GM19372 (cell line): ENCODE data around the gene ROR2.

Source experiments
- ATAC-seq: cut with Tn5 transposase; IDR thresholded peaks from one replicate; pipeline ENCODE4 v1.9.1; 2021; ENCODE audit warnings: mild to moderate bottlenecking, low read depth, moderate library complexity; ENCODE audit not compliant: unreplicated experiment

Gene ROR2

DNA sequence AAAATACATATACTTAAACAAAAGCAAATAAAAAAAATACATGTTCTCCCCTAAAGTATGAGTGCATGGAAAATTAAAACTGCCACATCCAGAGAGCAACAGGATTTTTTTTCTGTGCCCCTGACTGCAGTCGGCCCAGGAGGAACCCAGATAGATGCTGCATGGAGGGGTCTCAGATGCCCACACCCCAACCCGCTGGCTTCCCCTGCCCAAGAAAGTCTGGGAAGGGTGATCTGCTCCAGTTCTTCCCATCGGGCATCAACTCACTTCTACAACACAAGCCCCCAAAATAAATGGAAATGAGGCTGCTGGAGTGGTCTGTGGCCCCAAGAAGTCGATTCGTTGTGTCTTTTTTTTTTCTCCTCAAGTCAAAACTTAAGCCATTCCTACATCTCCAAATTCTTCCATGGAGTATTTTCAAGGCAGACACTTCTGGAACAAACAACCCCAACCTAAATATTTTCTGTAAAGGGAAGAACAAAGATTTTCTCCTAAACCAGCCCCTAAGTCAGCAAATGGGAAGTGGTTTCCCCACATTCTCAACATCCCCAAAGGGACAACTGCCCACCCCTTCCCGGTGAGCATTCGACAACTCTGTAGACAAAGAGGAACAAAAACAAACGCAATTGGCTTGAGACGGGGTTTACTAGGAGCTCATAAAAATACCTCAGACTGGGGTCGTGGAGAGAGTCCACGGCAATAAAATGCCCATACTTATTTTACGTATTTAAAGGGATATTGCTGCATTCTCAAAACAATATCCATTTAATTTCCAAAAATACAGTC, 46.7 kb downstream of the ROR2 start:
- ATAC-seq, result no peak

- no peak for ATAC-seq
These were observed 47.4 kb downstream of the ROR2 start for GRCh38 chr9:91902475-91903125.

DNA sequence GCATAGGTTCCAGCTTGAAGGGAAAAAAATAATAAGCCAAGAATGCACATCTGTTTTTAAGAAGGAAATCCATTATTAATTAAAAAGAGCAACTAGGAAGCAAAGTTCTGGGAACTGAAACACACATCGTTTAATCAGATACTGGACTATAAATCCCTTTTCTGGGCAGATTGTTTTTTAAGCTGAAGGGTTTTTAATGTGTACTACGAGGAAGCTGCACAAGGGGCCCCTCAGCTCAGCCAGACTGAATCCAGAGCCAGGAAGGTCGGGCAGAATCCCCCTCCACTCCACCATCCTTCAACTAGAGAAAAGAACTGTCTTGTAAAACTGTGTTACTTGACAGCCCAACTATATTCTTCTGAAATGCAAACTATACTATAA, 49.2 kb downstream of the ROR2 start:
- ATAC-seq, result no peak

DNA sequence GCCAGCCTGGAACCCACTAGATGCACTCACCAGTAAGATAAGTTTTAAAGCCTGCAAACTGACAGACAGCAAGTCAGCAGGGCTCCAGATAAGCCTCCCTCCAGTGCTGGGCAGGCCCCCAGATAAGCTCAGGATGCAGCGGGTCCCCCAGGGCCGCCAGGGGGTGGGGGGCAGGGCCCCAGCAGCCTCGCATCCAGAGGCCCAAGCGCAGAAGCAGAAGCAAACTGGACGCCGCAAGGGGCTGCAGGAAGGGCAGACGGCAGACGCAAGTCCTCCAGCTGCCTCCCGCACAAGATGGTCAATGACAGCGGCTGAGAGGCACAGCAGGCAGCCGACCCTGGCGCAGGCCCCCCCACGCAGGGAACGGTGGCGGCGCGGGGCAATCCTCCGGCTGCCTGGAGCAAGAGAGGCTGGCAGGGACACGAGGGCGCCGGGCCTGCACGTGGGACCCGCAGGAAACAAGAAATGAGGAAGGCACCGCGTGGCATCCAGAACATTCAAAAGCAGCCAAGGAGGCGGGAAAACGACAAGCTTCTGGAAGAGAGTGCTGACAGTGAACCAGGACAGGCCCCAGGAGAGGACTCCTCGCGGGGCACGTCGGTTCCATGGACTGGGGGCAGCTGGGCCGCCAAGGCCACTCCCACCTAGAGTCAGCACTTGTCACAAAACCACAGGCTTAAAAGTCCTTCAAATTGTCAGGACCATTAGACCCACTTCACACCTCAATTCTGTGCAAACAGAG, 49.8 kb downstream of the ROR2 start:
- ATAC-seq, result no peak

DNA sequence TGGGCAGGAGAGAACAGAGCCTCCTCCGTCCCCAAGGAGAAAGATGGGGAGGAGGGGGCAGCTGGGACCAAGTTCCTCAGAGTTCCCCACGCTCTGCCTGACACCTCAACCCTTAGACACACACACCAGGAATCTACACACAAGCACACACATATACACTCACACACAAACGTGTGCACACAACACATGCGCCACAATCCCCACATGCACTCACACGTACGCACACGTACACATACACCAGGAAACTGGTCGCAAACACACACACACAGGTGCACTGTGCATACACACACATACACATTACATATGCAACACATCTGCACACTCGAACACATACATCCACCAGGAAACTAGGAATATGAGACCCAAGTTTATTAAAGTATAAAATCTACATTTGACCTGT, 50.4 kb downstream of the ROR2 start:
- ATAC-seq, result no peak

GRCh38 chr9:91899219-91899563, 50.8 kb downstream of the ROR2 start:
- no peak for ATAC-seq

- no peak for ATAC-seq
These were observed 51.4 kb downstream of the ROR2 start for GRCh38 chr9:91898451-91899218.

GRCh38 chr9:91897201-91897600, 52.8 kb downstream of the ROR2 start:
- ATAC-seq, result no peak

GRCh38 chr9:91896513-91897121, 53.4 kb downstream of the ROR2 start:
- ATAC-seq, result no peak

GRCh38 chr9:91896097-91896496, 53.9 kb downstream of the ROR2 start:
- no peak for ATAC-seq

DNA sequence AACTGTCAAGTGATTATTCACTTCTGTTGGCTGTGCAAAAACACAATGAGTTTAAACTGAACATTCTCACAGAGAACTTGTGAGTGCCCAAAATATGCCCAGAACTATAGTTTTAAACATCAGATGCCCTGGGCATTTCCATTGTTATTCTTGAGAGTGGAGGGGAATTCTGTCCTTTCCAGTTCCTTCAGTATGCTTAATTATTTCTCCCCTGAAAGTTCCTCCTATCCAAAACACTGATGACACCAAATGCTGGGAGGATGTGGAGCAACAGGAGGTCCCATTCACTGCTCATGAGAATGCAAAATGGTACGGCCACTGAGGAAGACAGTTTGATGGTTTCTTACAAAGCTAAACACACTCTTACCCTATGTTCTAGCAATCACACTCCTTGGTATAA, 55.5 kb downstream of the ROR2 start:
- no peak for ATAC-seq

DNA sequence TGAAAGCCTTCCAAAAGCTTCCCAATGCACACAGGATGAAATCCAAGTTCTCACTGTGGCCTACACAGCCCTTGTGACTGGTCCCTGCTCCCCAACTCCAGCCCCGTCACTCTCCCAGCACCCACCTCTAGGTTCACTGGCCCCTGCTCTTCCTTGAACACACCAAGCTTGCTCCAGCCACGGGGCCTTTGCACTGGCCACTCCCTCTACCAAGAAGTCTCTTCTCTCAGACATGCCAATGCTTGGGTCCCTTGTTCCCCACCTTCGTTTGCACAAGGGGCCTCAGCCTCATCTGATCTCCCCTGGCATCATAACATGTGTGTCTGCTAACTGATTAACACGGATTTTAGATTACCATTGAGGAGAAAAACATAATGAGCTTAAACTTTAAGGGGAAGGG, 56.0 kb downstream of the ROR2 start:
- ATAC-seq, result no peak

- no peak for ATAC-seq
These were observed 58.1 kb downstream of the ROR2 start for GRCh38 chr9:91891915-91892314.

DNA sequence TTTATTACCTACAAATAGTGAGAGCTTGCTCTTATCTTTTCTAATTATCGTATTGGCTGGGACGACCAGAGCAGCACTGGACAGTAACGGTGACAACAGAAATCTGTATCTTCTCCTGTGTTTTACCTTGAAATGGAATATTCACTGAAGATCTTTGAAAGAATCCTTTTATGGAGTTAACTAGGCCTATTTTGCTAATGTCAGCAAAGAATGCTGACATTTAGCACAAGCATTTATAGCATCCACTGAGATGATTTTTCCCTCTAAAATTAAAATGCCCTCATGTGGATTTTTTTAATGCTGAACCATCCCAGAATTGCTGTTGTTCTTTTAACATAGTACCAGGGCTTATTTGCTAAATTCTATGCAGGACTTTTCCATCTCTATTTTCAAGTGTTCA, 59.4 kb downstream of the ROR2 start:
- no peak for ATAC-seq

DNA sequence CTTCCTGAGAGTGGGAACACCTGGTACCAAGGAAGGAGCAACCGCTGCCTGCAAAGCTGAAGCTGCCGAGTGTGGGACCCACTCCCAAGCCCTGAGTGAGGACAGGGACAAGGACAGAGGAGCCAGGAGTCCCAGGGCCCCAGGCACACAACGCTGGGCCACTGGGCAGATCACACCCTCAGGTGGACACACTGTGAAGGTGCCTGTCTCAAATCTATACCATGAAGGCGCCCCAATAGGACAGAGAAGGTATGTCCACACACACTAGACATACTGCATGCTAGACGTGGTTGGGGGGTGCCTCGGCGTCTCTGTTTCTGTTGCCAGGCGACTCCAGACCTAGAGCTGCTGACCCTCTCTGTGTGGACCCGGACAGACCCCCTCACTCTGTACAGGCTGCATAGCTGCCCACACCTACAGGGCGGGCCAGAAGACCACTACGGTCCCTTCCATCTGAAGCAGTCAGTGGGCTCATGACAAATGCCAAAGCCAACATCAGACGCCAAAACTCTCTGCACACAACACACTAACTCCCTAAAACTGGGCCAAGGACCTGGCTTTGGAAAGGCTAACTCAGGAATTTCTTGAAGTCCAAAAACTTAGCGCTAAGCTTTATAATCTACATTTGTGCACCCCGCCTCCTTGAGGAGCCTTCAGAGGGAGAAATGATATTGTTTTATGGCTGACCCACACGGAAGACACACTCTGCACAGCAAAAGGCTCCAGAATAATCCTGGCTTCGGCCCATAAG, 60.7 kb downstream of the ROR2 start:
- no peak for ATAC-seq

DNA sequence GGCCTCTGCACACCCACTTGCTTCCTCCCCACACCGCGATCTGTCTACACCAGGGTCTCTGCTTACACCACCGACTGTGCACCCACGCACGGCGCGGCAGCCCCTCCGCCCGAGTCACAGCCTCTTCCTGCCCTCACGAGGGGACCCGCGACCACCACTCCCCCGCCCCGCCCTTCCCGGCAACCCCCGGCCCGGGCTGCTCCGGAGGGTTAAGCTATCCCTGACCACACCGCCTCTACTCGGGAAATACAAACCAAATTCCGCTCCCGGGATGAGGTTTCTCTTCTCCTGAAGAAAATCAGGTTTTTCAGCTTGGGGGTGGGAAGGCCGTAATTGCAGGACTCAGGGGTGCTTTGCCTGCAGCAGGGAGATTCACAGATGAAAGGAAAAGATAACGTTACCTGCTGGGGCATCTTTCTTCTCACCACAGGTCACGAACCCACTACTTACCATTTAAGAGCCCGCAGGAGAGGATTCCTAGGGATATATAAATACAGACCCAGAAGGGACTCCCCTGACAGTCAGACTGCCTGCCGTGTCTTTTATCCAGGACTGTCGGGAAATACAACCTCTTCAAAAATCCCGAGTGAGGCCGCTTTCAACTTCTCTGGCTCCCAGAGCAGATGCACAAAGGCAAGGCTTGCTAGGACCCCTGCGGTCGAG, 63.5 kb downstream of the ROR2 start:
- ATAC-seq, result no peak

DNA sequence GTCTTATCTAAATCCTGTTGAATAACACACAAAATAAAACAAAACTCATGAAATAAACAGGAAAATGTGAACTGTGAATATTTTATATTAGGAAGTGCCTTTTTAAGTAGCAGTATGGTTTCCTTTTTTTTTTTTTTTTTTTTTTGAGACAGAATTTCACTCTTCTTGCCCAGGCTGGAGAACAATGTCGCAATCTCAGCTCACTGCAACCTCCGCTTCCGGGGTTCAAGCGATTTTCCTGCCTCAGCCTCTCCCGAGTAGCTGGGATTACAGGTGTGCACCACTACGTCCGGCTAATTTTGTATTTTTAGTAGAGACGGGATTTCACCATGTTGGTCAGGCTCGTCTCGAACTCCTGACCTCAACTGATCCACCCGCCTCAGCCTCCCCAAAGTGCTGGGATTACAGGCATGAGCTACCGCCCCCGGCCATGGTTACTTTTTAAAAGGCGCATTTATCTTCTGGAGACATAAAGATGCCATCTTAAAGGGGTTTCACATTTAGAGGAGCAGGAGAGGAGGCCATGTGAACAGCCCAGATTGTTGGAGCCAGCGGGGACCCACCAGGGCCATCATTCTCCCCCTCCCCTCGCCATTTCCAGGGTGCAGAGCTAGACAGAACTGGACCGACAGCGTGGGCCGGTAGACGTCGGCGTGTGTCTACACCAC, 64.1 kb downstream of the ROR2 start:
- ATAC-seq, result no peak

DNA sequence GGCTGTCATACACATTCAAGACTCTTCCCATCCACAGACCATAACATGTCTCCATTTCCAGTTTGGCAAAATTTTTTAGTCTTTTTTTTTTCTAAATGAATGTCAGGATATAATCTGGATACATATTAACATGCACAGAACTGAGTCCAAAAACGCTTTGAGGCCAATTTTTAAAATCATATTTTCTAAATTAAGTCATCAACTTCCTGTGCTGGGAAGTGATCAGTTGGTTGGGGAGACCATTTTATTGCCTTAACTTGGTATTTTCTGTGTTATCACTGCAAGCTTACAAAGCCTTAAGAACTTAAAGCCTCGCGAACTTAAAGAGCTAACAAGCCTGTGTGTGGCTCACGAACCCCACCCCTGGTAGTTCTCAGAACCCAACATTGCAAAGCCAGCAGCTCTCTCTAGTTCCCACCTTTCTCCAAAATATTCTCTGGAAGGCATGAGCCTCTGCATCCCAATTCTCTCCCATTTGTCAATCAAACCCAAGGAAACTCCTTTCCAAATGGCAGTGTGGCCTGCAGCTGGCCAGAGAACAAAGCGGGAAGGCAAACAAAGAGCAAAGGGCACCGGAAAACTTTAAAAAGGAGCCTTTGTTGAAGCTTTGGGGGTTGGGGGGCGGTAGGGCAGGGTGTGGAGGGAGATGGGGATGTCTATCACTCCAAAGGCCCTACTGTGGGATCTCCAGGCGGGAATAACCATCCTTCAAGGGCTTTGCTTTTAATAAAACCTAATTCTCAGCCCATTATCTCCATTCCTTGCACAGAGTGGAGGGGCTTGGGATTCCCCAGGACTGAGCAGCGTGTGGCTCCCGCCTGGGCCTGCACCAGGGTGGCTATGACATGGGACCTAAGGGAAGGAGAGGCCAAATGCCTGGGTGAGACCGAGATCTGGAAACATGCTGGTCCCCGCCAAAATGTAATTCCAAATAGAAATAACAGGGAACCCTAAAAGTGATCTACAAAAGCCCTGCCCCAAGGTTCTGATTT, 65.0 kb downstream of the ROR2 start:
- no peak for ATAC-seq
